ENCODE measurements around the gene GDI1.
"Not testable (repeated sequence)": the region's sequence is repeated elsewhere in the genome, so short reads cannot be mapped to it uniquely, and the experiment has no call there.

Gene GDI1

DNA sequence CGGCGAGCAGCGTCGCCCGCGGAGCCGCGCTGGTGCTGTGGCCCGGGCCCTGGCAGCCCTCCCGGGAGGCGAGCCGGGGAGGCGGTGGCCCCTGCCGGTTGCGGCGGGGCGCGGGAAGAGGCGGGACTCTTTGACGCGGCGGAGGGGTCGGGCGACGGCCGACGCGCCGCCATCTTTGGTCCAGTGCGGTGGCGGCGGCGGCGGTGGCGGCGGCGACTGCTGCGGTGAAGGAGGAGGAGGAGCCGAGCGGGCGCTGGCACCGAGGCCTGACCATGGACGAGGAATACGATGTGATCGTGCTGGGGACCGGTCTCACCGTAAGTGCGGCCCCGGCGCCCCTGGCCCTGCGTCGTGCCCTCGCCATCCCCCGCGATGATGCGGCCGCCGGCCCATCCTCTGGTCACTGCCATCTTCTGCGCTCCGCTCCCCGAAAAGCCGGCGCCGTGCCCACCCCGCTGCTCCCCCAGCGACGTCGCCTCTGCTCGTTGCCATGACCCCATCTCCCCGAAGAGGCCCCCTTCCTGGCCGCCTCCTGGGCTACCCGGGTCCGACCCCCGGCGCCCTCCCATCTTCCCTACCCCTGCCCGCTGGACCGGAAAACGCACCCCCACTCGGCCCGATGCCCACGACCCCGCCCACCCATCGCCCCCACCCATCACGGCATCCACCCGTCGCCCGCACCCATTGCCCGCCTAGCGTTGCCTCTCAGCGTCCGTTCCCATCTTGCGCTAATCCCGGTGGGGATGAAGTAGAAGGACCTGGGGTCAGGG, at the start of gene GDI1:
Gene GDI1 (plus strand): TSS at position 172 of the 770 bp plus-strand sequence. CDS start 101 bp downstream, at position 273.
- DNase-seq, result no peak

DNA sequence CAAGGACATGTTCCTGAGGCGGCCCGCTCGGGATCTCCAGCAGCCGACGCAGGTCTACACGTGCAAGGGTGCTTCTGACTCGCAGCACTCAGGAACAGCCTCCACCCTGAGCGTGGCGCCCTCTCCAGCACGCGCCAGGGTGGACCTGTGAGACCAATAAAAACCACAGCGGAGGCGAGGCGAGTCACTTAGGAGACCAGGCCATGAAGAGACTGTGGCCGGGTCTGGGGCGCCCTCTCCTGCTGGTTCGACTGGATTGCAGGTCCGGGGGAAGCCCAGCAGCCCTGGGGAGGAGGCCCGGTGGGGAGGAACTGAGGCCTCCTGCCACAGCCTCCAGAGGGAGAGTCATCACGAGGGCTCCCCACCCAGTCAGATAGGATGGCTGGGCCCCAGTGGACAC, 48.9 kb upstream of the GDI1 start:
- DNase-seq, result not testable (repeated sequence)

DNA sequence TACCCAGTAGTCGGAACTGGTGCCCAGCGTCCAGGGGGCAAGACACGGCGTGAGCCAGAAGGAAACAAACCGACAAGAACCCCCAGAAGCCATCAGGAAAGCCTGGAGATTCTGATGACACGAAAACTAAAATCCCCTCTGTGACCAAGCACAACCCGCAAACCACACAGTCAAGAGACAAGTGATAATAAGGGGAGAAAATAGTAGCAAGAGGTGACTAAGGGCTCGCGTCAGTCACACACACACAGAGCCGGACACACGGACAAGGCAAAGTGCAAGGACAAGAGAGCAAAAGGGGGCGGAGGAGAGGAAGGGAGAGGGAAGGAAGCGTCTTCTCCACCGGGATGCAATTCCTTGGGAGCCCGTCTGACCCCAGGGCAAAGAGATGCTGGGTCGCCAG, 48.3 kb upstream of the GDI1 start:
- not testable (repeated sequence) for DNase-seq

DNA sequence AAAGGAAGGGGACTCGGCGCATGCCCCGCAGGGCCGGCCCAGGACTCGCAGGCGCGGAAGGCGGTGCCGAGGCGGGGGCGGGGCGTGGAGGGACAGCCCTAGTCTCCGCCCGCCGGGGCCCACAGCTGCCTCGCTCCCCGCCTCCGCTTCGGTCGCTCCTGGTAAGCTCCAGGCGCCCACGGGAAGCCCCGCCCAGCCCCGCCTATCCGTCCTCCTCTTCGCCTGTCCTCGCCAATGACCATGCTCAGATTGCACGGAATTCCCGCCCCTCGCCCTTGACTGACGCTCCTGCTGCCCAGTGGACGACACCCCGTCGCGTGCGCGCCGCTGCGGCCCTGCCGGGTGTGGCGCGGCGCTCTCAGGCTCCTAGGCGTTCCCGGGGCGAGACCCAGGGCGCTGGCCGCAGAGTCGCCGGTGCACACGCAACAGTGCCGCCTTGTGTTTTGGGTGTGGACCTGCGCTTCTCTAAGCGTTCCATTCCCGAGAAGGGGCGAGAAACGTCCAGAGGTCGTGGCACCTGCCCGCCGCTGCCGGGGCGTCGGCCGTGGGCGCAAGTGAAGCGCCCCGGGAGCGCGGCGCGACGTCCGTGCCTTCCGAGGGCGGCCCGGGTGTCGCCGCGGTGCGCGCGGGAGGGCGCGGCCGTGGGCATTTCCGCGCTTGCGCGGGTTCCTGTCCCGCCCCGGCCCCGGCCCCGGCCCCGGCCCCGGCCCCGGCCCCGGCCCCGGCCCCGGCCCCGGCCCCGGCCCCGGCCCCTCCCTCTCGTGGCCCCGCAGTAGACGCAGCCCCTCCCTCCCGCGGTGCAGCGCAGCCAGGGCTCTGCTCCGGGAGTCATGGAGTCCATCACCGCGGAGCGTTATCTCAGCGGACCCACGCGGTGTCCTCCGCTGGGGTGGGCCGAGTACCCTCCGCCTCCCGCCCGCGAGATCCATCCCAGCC, 46.9 kb upstream of the GDI1 start:
- not testable (repeated sequence) for DNase-seq

DNA sequence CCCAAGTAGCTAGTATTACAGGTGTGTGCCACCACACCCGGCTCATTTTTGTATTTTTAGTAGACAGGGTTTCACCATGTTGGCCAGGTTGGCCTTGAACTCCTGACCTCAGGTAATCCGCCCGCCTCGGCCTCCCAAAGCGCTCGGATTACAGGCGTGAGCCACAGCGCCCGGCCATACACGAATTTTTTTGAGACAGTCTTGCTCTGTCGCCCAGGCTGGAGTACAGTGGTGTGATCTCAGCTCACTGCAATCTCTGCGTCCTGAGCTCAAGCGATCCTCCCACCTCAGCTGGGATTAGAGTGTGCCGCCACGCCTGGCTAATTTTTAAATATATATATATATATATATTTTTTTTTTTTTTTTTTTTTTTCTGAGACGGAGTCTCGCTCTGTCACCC, 40.6 kb upstream of the GDI1 start:
- DNase-seq, result not testable (repeated sequence)

DNA sequence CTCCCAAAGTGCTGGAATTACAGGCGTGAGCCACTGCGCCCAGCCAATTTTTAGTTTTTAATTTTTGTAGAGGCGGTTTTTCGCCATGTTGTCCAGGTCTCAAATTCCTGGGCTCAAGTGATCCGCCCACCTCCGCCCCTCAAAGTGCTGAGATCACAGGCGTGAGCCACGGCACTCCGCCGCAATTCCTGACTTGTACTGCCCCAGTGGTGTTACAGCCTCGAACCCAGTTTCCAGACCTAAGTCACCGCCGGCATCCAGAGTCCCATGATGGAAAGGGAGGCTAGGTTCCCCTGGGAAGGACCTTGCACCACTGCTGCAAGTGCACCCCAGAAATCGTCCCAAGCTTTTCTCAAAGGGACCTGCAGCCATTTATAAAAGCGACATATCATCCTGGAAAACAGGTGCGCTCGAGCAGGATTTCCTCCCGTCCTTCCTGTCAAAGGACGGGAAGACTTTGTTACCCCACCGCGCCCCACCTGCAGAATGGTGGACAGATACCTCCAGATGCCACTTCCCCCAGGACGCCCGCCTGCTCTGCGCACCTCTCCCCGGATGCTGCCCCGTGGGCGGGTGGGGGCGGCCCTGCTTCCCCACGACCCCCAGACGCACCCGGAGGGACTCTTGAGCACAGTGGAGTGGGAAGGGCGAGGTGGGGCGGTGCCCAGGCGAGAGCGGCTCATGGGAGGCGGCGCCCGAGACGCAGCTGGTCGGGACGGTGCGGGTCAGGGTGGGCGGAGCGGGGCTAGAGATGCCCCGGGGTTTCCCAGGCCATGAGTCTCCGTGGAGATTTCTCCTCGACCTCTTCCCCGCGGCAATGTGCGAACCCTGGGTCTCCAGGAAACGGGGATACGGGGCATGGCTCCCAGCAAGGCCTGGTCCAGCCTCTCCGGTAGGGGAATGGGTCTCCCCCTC, 39.7 kb upstream of the GDI1 start:
- peak; percentile 32 for DNase-seq

DNA sequence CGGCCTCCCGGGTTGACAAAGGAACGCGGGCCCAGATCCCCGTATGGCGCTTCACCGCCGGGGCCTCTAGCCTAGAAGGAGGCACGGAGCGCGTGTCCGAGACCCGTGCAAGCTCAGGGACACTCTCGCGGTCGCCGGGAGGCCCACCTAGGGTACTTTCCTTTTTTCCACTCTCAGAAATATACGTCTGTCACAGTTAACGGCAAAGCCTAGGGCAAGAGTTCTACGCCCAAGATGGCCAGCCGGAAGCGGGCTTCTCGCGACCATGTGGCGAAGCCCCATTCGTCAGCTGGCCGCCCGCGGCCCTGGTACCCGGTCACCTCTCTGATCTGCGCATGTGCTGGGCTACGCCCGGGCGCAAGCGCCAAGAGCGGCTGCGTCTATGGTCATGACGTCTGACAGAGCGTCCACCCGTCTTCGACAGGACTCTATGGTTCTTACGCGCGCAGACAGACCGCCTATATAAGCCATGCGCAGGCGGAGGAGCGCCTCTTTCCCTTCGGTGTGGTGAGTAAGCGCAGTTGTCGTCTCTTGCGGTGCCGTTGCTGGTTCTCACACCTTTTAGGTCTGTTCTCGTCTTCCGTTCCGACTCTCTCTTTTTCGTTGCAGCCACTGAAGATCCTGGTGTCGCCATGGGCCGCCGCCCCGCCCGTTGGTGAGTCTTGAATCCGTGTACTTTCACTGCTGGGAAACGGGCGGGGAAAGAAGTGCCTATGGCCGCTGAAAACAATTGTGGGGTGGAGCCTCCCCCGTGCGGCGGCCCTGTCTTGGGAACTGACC, 38.9 kb upstream of the GDI1 start, which contains the start of gene RPL10:
Gene RPL10 (plus strand): TSS at position 490 of the 780 bp plus-strand sequence. CDS start 143 bp downstream, at position 633.
- peak; percentile 94 for DNase-seq

DNA sequence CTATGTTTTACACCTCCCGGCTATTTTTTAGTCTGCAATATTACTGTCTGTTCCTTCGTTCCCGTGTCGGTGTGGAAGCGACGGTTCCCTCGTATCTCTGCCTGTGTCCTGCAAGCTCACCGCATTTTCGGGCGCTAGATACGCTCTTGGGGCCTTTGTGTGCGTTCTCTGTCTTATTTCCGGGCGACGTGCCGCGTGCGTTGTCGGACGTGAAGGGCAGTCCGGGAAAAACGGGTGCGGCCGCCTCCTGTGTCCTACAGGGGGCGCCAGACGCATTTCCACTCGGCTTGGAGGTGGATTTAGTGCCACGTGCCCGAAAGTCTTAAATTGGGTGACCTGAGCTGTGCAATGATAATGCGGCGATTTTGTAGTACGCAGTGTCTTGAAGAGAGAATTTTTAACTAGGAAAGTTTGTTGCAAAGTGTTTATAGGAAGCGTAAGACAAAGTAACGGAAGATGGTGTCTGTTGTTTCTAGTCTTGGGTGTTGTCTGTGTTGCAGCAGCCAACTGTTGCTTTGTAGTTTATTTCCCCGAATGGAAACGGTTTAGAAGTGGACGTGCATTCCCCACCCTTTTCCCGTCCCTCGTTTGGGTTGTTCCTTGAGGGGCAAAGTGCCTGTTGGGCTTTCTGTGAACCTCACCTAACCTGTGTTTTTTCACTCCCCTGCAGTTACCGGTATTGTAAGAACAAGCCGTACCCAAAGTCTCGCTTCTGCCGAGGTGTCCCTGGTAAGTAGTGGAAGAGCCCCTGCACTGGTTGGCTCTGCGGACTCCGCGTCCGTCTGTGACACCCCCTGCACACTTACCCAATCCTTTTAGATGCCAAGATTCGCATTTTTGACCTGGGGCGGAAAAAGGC, 38.1 kb upstream of the GDI1 start:
- DNase-seq, result peak; percentile 68

DNA sequence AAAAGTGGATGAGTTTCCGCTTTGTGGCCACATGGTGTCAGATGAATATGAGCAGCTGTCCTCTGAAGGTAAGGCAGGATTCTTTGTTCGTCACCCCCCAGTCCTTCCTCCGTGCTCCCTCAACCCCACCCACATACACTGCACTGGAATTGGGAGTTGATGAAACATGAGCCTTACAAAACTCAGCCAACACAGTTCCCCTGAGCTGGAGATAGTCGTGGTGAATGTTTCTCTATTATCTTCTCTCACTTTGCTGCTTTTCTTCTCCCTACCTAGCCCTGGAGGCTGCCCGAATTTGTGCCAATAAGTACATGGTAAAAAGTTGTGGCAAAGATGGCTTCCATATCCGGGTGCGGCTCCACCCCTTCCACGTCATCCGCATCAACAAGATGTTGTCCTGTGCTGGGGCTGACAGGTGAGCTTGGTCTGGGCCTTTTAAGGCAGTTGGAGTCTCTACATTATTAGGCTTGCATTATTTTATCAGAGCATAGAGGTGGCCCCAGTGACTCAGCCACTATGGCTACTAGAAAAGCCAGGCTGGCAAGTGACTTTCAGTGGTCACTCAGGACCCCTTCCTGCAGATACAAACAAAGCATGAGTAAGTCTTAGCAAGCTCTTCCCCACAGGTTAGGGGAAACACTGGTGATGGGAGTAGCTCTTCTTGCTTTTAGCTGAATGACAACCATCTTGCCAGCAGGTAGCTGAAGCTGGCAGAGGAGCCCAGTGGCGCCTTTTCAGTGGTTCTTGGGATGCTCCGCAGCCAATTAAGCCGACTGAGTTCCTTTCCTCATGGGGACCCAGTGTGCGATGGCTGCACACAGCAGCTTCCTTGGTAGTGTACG, 37.2 kb upstream of the GDI1 start:
- DNase-seq, result no peak

DNA sequence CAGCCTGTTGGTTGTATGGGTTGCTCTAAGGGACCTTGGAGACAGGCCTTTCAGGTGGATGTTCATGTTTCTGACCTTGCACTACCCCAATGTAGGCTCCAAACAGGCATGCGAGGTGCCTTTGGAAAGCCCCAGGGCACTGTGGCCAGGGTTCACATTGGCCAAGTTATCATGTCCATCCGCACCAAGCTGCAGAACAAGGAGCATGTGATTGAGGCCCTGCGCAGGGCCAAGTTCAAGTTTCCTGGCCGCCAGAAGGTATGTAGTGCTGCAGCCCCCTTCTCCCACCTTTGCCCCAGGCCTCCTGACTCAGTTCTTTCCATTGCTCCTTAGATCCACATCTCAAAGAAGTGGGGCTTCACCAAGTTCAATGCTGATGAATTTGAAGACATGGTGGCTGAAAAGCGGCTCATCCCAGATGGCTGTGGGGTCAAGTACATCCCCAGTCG, 36.6 kb upstream of the GDI1 start:
- not testable (repeated sequence) for DNase-seq

DNA sequence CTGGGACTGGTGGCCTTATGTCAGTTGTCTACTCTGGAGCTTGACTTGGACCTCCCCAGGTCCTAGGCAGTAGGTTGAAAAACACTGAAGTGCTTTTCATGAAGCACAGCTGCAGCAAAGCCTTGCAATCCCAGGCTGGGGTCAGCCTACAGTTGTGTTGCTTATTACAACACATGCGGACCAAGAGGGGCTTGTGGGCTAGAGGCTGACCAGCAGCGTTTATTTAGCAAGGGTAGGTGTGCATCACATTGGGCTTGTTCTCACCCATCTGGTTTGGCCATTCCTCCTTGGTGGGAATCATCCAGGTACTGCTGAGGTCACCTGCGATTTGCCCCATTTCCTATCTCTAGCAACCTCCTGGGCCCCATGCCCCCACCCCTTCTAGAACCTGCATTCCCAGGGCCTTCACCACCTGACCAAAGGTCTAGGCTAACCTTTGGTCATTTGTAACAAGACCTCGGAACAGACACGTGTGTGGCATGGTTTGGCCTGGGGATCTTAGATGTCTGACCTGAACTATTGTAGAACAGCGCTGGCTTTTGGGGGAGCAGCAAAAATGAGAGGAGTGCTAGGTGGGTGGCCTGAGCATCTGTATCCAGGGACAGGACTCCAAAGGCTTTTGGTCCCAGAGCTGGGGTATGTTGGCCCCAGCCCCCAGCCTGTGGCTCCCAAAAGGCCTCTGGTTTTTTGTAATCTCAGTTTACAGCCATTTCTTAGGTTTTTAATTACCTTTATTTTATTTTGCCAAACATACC, 35.7 kb upstream of the GDI1 start:
- no peak for DNase-seq

DNA sequence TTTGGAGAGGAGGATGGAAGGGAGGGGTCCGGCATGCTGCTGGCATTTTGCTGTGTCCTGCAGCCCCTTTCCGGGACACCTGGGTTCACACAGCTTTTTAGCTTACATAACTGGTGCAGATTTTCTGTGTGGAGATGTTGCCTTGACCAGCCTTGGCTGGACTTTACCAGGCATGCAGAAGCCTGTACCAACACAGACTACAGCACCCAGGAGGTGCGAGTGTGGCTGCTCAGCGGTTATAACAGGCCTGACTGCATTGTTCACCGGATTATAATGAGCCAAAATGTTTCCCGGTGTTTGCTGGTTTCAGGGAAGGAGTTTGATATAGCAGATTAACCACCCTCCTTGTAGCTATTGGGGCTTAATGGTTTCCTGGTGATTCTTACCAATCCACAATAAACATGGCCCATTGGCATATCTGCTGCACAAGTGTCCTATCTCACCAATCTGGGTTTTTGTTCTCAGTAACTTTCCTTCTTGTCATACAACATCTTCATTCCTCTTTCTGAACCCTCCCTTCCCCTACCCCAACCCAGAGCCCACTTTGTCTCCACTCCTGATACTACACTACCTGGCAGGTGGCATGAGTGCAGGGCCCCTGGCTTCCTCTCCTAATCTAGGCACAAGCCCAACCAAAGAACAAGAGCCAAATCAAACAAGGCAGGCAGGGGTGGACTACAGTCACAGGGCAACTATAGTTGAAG, 34.9 kb upstream of the GDI1 start:
- no peak for DNase-seq

DNA sequence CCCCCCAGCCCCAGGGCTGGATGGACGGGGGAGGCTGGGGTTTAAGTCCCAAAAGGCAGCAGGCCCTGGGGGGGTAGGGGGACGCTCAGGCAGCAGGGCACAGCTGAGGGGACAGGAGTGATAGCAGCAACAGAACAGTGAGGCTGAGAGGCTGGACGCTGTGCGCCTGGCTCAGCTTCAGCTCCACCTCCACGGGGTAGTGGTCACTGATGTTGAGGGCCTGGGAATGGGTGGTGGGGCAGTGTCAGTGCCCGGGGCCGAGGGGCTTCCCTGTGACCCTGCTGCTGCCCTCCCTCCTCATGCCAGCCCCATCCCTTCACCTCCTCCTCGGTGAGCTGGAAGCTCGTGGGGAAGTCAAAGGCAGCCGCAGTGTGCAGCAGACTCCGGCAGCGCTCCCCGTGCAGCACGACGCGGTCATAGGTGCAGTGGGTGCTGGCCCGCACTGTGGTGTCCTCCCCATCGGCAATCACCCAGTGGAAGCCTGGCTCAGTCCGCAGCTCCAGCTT, 34.3 kb upstream of the GDI1 start:
- no peak for DNase-seq

DNA sequence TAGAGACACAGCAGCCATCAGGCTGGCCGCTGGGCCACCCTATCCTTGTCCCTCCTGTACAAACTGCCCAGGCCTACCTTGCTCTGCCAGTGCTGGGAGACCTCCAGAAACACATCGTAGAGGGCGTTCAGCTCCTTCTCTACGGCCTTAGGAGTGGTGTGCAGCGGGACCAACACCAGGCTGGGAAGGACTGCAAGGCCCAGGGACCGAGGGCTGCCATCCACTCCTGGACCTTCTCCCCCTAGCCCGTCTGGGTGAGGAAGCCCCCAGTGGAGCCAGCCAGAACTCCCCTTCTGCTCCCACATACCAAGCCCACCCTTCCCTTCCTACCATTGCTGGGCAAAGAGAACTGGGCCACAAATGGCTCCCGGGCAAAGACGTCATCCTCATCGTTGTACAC, 33.8 kb upstream of the GDI1 start:
- DNase-seq, result no peak

DNA sequence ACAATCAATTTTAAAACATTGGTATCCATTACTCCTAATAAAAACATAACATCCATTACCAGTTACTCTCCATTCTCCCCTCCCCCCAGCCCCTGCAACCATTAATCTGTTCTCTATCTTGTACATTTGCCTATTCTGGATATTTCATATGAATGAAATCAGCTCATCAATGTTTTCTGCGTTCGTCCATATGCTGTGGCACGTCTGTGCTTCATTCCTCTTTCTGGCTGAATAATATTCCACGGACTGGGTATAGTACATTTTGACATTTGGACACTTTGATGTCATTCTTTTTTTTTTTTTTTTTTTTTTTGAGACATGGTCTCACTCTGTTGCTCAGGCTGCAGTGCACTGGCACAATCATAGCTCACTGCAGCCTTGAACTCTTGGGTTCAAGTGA, 33.1 kb upstream of the GDI1 start:
- no peak for DNase-seq

DNA sequence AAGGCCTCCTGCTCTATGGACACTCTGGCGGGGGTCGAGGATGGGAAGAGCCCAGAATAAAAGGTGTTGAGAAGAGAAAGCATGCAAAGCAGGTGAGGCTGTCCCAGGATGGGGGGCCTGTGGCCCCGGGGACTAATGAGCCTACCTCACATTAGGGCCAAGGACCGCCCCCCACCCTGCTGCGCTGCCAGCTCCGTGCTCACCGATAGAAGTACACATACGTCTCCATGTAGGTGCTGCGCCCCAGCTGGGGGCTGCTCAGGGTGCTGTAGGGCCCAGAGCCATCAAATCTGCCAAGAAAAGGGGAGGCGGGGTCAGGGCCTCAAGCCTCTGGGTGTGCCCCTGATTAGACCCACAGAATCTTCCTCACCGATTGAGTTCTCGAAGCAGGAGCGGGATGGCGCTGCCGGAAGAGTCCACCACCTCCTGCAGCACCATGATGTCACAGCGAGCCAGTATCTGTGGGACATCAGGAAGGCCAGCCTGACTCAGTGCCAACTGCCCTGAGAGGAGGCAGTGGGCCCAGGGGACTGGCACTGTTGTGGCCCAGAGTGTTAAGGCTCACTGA, 32.2 kb upstream of the GDI1 start:
- no peak for DNase-seq

DNA sequence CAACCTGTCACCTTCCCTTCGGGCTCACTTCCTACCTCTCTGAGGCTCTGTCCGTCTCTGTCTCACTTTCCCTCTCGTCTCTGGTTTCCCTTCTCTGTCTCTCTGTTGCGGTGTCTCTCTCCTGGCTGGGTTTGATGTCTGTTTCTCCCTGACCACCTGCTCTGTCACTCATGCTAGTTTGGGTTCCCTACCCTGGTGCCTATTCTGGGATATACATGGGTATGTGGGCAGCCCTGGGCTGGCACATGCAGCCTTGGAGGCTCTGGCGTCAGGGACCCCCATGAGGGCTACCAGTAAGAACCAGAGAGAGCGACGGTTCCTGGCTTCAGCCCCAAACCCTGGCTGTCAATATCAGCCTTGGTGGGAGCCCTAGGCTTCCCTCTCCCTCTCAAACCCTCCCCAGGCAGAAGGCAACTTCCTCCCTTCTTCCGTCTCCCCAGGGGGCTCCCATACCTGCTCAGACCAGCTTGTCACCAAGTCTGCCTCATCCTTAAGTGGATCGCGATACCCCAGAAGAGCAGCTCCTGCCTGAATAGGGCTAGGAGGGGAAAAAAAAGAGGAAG, 28.2 kb upstream of the GDI1 start:
- no peak for DNase-seq
